ENCODE measurements around the gene KCNIP4. TPM values are rescaled to one million over a fixed set of nuclear protein-coding genes. Genes with fewer than 3 reads are reported as not detected.

Gene KCNIP4
- total and polyA plus RNA-seq, 2 donors (not counting 1 experiment from before 2014, with no cell fraction given), result not detected

DNA sequence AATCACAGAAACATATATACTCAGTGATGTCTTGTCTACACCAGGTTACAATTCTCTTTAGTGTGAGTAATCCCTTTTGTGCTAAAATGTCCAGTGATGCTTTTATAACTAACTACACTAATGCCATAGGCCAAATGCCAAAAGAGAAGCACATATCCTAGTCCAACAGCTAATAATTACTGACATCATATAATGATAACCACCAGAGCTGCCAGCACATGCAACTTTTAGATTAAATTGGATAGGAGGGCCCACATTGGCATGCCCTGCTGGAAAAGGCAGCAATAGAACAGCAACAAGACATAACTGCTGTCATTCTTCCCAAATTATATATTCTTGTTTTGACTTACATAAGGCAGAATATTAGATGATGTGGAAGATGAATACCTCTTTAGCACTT, 238.8 kb downstream of the KCNIP4 start:
- CTCF ChIA-PET, result no interaction called here
- DNase-seq (no peak), ATAC-seq (ENCODE audit: low read depth) (no peak)
- H3K9me3 ChIP-seq (ENCODE audit: control extremely low read depth in 1 of 3, control insufficient read depth in 2 of 3, insufficient read depth in 1 of 3, low read length in 2 of 3), result peaks cover 0 to 1% (median 0%) of the 10 kb centered on the region in 3 donors
- no peak overlapping the region for H3K4me2 ChIP-seq (replicated peaks; ENCODE audit: low read depth, low read length, poor library complexity, severe bottlenecking)
- H3K4me3 ChIP-seq (ENCODE audit: control extremely low read depth in 1 of 5, extremely low read depth in 1 of 5, insufficient read depth in 1 of 5, low read depth in 2 of 5, low read length in 4 of 5), result no peak overlapping the region
- intact Hi-C loops (cut with micrococcal nuclease), result no loop called here
- H3K4me1 ChIP-seq (ENCODE audit: control insufficient read depth in 2 of 2, insufficient read depth in 2 of 2, low read length in 2 of 2), result no peaks in the 10 kb centered on the region
- TF ChIP-seq EZH2 (IDR thresholded peaks at IDR 0.05; ENCODE audit: borderline replicate concordance, insufficient read depth, low read depth, low read length, poor library complexity, severe bottlenecking), result no peak
- TF ChIP-seq, protein P1, sequence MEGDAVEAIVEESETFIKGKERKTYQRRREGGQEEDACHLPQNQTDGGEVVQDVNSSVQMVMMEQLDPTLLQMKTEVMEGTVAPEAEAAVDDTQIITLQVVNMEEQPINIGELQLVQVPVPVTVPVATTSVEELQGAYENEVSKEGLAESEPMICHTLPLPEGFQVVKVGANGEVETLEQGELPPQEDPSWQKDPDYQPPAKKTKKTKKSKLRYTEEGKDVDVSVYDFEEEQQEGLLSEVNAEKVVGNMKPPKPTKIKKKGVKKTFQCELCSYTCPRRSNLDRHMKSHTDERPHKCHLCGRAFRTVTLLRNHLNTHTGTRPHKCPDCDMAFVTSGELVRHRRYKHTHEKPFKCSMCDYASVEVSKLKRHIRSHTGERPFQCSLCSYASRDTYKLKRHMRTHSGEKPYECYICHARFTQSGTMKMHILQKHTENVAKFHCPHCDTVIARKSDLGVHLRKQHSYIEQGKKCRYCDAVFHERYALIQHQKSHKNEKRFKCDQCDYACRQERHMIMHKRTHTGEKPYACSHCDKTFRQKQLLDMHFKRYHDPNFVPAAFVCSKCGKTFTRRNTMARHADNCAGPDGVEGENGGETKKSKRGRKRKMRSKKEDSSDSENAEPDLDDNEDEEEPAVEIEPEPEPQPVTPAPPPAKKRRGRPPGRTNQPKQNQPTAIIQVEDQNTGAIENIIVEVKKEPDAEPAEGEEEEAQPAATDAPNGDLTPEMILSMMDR (IDR thresholded peaks at IDR 0.05), result no peak
- H3K9ac ChIP-seq (ENCODE audit: low read length), result no peak overlapping the region
- Mint-ChIP-seq H3K4me1 (no peaks in the 10 kb centered on the region), H3K27ac (no peak overlapping the region), H3K9me3 (ENCODE audit: insufficient read depth) (peaks cover 4% of the 10 kb centered on the region), H3K4me3 (no peak overlapping the region), H3K27me3 (no peaks in the 10 kb centered on the region)
- no peaks in the 10 kb centered on the region for H3K27me3 ChIP-seq (replicated peaks in 1 of 4; ENCODE audit: control extremely low read depth in 1 of 4, control insufficient read depth in 3 of 4, insufficient read depth in 4 of 4, low read length in 3 of 4)
- no peak overlapping the region for H3K27ac ChIP-seq (ENCODE audit: low read length in 2 of 2)
- no peaks in the 10 kb centered on the region for H3K79me2 ChIP-seq (ENCODE audit: control insufficient read depth, insufficient read depth, low read length)
- H3K36me3 ChIP-seq (replicated peaks in 1 of 2; ENCODE audit: control extremely low read depth in 1 of 2, control insufficient read depth in 1 of 2, extremely low read depth in 1 of 2, insufficient read depth in 2 of 2, low read length in 1 of 2), result no peaks in the 10 kb centered on the region
- POLR2A ChIA-PET, result no interaction called here
- H2AFZ ChIP-seq (ENCODE audit: insufficient read depth, low read depth, low read length, poor library complexity, severe bottlenecking), result no peak overlapping the region
- no peaks in the 10 kb centered on the region for H4K20me1 ChIP-seq (ENCODE audit: control insufficient read depth, insufficient read depth, low read length, poor library complexity, severe bottlenecking)

GRCh38 chr4:21709031-21709430, 239.5 kb downstream of the KCNIP4 start:
- CTCF ChIA-PET, result no interaction called here

More at GRCh38 chr4:21709031-21709430, 239.5 kb downstream of the KCNIP4 start:
- Mint-ChIP-seq H3K27me3 (no peaks in the 10 kb centered on the region), H3K9me3 (ENCODE audit: insufficient read depth) (peaks cover 4% of the 10 kb centered on the region), H3K4me3 (no peak overlapping the region), H3K4me1 (no peaks in the 10 kb centered on the region), H3K27ac (no peak overlapping the region)
- POLR2A ChIA-PET, result no interaction called here
- no peak overlapping the region for H3K4me2 ChIP-seq (replicated peaks; ENCODE audit: low read depth, low read length, poor library complexity, severe bottlenecking)
- WGBS (ENCODE audit: insufficient coverage), result no CpG with 5 or more reads among the region's 1 CpG
- intact Hi-C loops (cut with micrococcal nuclease), result no loop called here
- H3K4me1 ChIP-seq (ENCODE audit: control insufficient read depth in 2 of 2, insufficient read depth in 2 of 2, low read length in 2 of 2), result no peaks in the 10 kb centered on the region
- H3K36me3 ChIP-seq (replicated peaks in 1 of 2; ENCODE audit: control extremely low read depth in 1 of 2, control insufficient read depth in 1 of 2, extremely low read depth in 1 of 2, insufficient read depth in 2 of 2, low read length in 1 of 2), result no peaks in the 10 kb centered on the region
- no peak overlapping the region for H3K9ac ChIP-seq (ENCODE audit: low read length)
- ATAC-seq (ENCODE audit: low read depth) (no peak), DNase-seq (no peak)
- no peak for TF ChIP-seq EZH2 (IDR thresholded peaks at IDR 0.05; ENCODE audit: borderline replicate concordance, insufficient read depth, low read depth, low read length, poor library complexity, severe bottlenecking)
- TF ChIP-seq, protein P1 (IDR thresholded peaks at IDR 0.05), result no peak
- H4K20me1 ChIP-seq (ENCODE audit: control insufficient read depth, insufficient read depth, low read length, poor library complexity, severe bottlenecking), result no peaks in the 10 kb centered on the region
- H3K27ac ChIP-seq (ENCODE audit: low read length in 2 of 2), result no peak overlapping the region
- no peaks in the 10 kb centered on the region for H3K79me2 ChIP-seq (ENCODE audit: control insufficient read depth, insufficient read depth, low read length)
- H3K9me3 ChIP-seq (ENCODE audit: control extremely low read depth in 1 of 3, control insufficient read depth in 2 of 3, insufficient read depth in 1 of 3, low read length in 2 of 3), result peaks cover 0 to 1% (median 0%) of the 10 kb centered on the region in 3 donors
- no peak overlapping the region for H2AFZ ChIP-seq (ENCODE audit: insufficient read depth, low read depth, low read length, poor library complexity, severe bottlenecking)
- no peaks in the 10 kb centered on the region for H3K27me3 ChIP-seq (replicated peaks in 1 of 4; ENCODE audit: control extremely low read depth in 1 of 4, control insufficient read depth in 3 of 4, insufficient read depth in 4 of 4, low read length in 3 of 4)
- H3K4me3 ChIP-seq (ENCODE audit: control extremely low read depth in 1 of 5, extremely low read depth in 1 of 5, insufficient read depth in 1 of 5, low read depth in 2 of 5, low read length in 4 of 5), result no peak overlapping the region
